PFSK-1 (cell line): ENCODE measurements around the gene OSBPL10.

Experiments used
- FOXP2 ChIP-seq: optimal IDR thresholded peaks from 2 replicates; pipeline ENCODE3; 2011; ENCODE audit warnings: borderline replicate concordance, control low read depth, inconsistent platforms; ENCODE audit not compliant: insufficient read depth; ENCODE audit errors: extremely low read length, extremely low read depth
- POLR2AphosphoS5 ChIP-seq: IDR thresholded peaks from 2 replicates; pipeline ENCODE4 v1.6.1; 2012; ENCODE audit warnings: low read depth, mild to moderate bottlenecking, control low read depth, low read length, moderate library complexity
- REST ChIP-seq, 2 experiments: IDR thresholded peaks; 2 replicates each; pipeline versions ENCODE4 v1.6.1 to v1.8.0; 2011 to 2012; ENCODE audit warnings: low read depth in 2 of 2, low read length in 2 of 2, control low read depth in 1 of 2, inconsistent platforms in 1 of 2, mild to moderate bottlenecking in 1 of 2, moderate library complexity in 1 of 2; ENCODE audit not compliant: insufficient read depth in 1 of 2
- SIN3A ChIP-seq: IDR thresholded peaks from 2 replicates; pipeline ENCODE4 v1.6.1; 2012; ENCODE audit warnings: mild to moderate bottlenecking, low read length, moderate library complexity, borderline replicate concordance; ENCODE audit not compliant: insufficient read depth
- TAF1 ChIP-seq: IDR thresholded peaks from 2 replicates; pipeline ENCODE4 v1.6.1; 2012; ENCODE audit warnings: low read length, control low read depth, borderline replicate concordance; ENCODE audit not compliant: insufficient read depth

The OSBPL10 gene

GRCh38 chr3:31664031-31664430 is 317.0 kb downstream of the OSBPL10 start:
- TF ChIP-seq TAF1 (no peak), POLR2AphosphoS5 (no peak), SIN3A (no peak), FOXP2 (no peak)

DNA sequence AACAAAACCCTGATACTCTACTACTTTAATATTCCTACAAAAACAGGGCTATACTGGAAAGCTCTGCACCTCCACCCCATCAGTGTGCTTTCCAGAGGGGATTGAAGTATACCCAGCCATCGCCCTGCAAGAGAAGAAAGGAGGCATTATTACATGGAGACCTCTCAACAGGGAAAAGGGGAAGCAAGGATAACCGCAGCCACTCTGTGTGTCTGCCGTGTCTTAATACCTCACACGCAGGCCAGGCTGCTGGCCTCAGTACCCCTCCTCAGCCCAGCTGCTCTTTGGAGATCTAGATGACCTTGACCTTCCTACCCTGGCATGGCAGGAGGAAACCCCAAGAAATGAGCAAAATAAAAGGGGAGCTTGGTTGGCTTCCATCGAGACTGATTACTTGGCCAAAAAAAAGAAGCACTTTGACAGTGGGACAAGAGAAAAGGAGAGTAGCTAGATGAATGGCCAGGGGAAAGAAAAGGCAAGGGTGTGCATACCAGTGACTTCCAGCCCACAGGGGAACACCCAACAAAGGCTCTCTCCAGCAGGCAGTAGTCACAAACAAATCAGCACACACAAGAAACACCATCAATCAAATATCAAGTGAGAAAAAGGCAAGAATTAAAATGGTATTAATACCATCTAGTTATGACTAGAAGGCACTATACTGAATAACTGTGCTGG is 318.9 kb downstream of the OSBPL10 start:
- TF ChIP-seq TAF1 (no peak), REST (IDR thresholded peaks at IDR 0.05; ENCODE audit: insufficient read depth in 1 of 2, low read depth in 2 of 2, low read length in 2 of 2) (no peak), FOXP2 (no peak), SIN3A (no peak), POLR2AphosphoS5 (no peak)

DNA sequence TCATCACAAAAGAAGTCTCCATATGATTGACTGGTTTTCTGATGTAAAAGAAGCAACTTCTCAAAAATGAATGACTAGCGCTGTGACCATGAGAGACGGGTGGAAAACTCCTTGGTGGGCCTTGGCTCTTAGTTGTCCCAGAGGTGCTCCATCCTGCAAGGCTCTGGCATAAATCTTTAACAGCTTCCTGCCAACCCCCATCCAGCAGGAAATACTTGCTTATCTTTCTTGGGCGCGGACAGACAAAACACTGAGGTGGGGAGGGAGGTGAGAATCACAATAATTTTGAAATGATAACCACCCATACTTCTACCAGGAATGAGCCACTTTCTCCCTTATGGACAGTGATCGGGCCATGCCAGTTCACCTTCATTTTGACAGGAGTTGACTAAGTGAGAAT is 319.8 kb downstream of the OSBPL10 start:
- TF ChIP-seq SIN3A (no peak), REST (IDR thresholded peaks at IDR 0.05; ENCODE audit: insufficient read depth in 1 of 2, low read depth in 2 of 2, low read length in 2 of 2) (no peak), POLR2AphosphoS5 (no peak), TAF1 (no peak), FOXP2 (no peak)

- TF ChIP-seq TAF1 (no peak), REST (IDR thresholded peaks at IDR 0.05; ENCODE audit: insufficient read depth in 1 of 2, low read depth in 2 of 2, low read length in 2 of 2) (no peak), FOXP2 (no peak), SIN3A (no peak), POLR2AphosphoS5 (no peak)
Measured at GRCh38 chr3:31659246-31659645, 321.8 kb downstream of the OSBPL10 start.

DNA sequence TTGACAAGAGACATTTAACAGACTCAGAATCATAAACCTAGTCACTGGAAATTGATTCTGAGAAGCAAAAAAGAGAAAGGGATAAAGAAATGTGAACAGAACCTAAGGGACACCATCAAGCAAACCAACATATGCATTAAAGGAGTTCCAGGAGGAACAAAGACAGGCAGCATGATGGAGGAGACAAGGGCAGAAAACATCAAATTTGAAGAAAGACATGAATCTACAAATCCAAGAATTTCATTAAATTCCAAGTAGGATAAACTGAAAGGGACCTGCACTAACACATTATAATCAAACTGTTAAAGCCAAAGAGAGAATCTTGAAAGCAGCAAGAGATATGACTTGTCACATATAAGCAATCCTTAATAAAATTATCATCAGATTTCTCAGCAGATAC is 326.1 kb downstream of the OSBPL10 start:
- TF ChIP-seq POLR2AphosphoS5, result no peak
- TF ChIP-seq FOXP2, result no peak
- no peak for TF ChIP-seq SIN3A
- TF ChIP-seq TAF1, result no peak
- TF ChIP-seq REST (IDR thresholded peaks at IDR 0.05; ENCODE audit: insufficient read depth in 1 of 2, low read depth in 2 of 2, low read length in 2 of 2), result no peak
